Measurements from ENCODE around the gene GRIK1. TPM values are rescaled to one million over a fixed set of nuclear protein-coding genes. Genes with fewer than 3 reads are reported as not detected.

GRIK1 gene
- polyA plus RNA-seq, 3 donors, result not detected

DNA sequence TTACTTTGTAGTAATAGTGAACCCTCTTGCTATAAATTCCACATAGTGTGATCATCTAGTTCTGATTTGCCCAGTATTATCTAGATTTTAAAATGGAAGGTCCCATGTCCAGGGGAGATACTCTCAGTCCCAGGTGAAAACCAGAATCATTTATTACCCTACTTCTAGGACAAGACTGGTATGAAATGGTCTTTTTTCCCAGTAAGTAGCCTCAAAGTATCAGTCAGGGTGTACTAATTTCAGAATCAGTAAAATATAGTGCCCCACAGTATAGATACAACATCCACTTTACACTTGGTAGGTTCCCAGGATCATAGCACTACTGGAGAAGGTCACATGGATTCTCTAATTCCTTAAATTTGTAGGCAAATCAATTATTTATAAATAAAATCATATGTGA lies 318.3 kb downstream of the GRIK1 start:
- Mint-ChIP-seq H3K27me3 (ENCODE audit: low read depth in 3 of 3) (no peaks in the 10 kb centered on the region), H3K9me3 (peaks cover 0 to 11% (median 8%) of the 10 kb centered on the region in 7 donors), H3K4me1 (peaks cover 11% of the 10 kb centered on the region), H3K36me3 (peaks cover 2 to 9% of the 10 kb centered on the region in 2 donors), H3K27ac (no peak overlapping the region), H3K4me3 (no peak overlapping the region)
- Histone ChIP-seq H3K4me2 (replicated peaks; ENCODE audit: extremely low read depth, low read length, poor library complexity, severe bottlenecking) (no peak overlapping the region), H3K4me1 (ENCODE audit: control insufficient read depth in 1 of 2, insufficient read depth in 2 of 2, low read length in 2 of 2) (peaks cover 2 to 5% of the 10 kb centered on the region in 2 donors), H2AFZ (ENCODE audit: insufficient read depth, low read depth, low read length, poor library complexity, severe bottlenecking) (no peak overlapping the region), H3K9me3 (replicated peaks in 1 of 2; ENCODE audit: control insufficient read depth in 1 of 2, insufficient read depth in 1 of 2, low read length in 2 of 2) (no peaks in the 10 kb centered on the region), H3K79me2 (ENCODE audit: insufficient read depth, low read length) (no peaks in the 10 kb centered on the region), H3K9ac (ENCODE audit: insufficient read depth, low read length, poor library complexity, severe bottlenecking) (no peak overlapping the region), H3K36me3 (replicated peaks in 1 of 2; ENCODE audit: control insufficient read depth in 1 of 2, insufficient read depth in 2 of 2, low read length in 2 of 2) (no peaks in the 10 kb centered on the region), H3K4me3 (replicated peaks in 1 of 3; ENCODE audit: low read depth in 2 of 3, low read length in 3 of 3) (no peak overlapping the region), H3K27ac (ENCODE audit: low read depth in 1 of 2, low read length in 2 of 2) (no peak overlapping the region), H4K20me1 (ENCODE audit: insufficient read depth, low read length) (no peaks in the 10 kb centered on the region), H3K27me3 (ENCODE audit: control insufficient read depth in 2 of 2, insufficient read depth in 2 of 2, low read length in 2 of 2) (no peaks in the 10 kb centered on the region)
- DNase-seq, result no peak
- TF ChIP-seq, protein P1, sequence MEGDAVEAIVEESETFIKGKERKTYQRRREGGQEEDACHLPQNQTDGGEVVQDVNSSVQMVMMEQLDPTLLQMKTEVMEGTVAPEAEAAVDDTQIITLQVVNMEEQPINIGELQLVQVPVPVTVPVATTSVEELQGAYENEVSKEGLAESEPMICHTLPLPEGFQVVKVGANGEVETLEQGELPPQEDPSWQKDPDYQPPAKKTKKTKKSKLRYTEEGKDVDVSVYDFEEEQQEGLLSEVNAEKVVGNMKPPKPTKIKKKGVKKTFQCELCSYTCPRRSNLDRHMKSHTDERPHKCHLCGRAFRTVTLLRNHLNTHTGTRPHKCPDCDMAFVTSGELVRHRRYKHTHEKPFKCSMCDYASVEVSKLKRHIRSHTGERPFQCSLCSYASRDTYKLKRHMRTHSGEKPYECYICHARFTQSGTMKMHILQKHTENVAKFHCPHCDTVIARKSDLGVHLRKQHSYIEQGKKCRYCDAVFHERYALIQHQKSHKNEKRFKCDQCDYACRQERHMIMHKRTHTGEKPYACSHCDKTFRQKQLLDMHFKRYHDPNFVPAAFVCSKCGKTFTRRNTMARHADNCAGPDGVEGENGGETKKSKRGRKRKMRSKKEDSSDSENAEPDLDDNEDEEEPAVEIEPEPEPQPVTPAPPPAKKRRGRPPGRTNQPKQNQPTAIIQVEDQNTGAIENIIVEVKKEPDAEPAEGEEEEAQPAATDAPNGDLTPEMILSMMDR (IDR thresholded peaks at IDR 0.05), result no peak
- intact Hi-C loops (cut with micrococcal nuclease), result no loop called here

DNA sequence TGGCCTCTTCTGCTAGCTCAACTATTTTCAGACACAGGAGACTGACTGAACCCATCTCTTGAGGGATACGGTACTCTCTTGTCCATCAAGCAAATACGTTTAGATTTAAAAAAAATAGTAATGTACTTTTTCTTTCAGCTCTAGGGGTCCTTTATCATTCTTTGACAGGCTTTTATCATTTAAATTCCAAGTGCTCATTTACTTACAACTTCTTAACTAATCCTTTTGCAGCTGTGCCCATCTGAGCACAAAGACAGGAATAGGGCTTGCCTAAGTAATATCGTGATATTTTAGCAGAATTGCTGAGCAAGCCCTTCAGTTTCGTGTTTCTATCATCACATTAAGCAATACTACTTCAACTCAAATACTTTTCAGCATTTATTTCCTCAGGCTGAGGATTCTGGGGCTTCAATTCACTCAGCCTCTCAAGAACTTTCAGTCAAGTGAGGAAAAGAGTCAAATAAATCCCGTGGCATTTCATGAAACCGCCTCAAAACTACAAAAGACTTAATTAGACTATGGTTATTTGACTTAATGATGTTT lies 323.5 kb downstream of the GRIK1 start:
- no CpG with 5 or more reads among the region's 6 CpGs for WGBS (ENCODE audit: insufficient coverage)
- H3K27ac ChIP-seq (ENCODE audit: low read depth in 1 of 2, low read length in 2 of 2), result no peak overlapping the region
- H3K4me1 ChIP-seq (ENCODE audit: control insufficient read depth in 1 of 2, insufficient read depth in 2 of 2, low read length in 2 of 2), result no peaks in the 10 kb centered on the region
- H3K9ac ChIP-seq (ENCODE audit: insufficient read depth, low read length, poor library complexity, severe bottlenecking), result no peak overlapping the region
- H3K4me1 Mint-ChIP-seq, result no peaks in the 10 kb centered on the region
- no peak overlapping the region for H3K4me3 Mint-ChIP-seq
- peaks cover 0 to 3% of the 10 kb centered on the region in 2 donors for H3K36me3 Mint-ChIP-seq
- H3K27me3 Mint-ChIP-seq (ENCODE audit: low read depth in 3 of 3), result no peaks in the 10 kb centered on the region
- H3K9me3 ChIP-seq (replicated peaks in 1 of 2; ENCODE audit: control insufficient read depth in 1 of 2, insufficient read depth in 1 of 2, low read length in 2 of 2), result no peaks in the 10 kb centered on the region
- no peak overlapping the region for H3K4me2 ChIP-seq (replicated peaks; ENCODE audit: extremely low read depth, low read length, poor library complexity, severe bottlenecking)
- no peaks in the 10 kb centered on the region for H3K36me3 ChIP-seq (replicated peaks in 1 of 2; ENCODE audit: control insufficient read depth in 1 of 2, insufficient read depth in 2 of 2, low read length in 2 of 2)
- no peak overlapping the region for H3K27ac Mint-ChIP-seq
- peaks cover 0 to 6% (median 3%) of the 10 kb centered on the region in 7 donors for H3K9me3 Mint-ChIP-seq
- H3K27me3 ChIP-seq (ENCODE audit: control insufficient read depth in 2 of 2, insufficient read depth in 2 of 2, low read length in 2 of 2), result no peaks in the 10 kb centered on the region
- TF ChIP-seq, protein P1 (IDR thresholded peaks at IDR 0.05), result no peak
- no peaks in the 10 kb centered on the region for H4K20me1 ChIP-seq (ENCODE audit: insufficient read depth, low read length)
- DNase-seq, result no peak
- no peak overlapping the region for H3K4me3 ChIP-seq (replicated peaks in 1 of 3; ENCODE audit: low read depth in 2 of 3, low read length in 3 of 3)
- no peaks in the 10 kb centered on the region for H3K79me2 ChIP-seq (ENCODE audit: insufficient read depth, low read length)
- intact Hi-C loops (cut with micrococcal nuclease), result no loop called here
- no peak overlapping the region for H2AFZ ChIP-seq (ENCODE audit: insufficient read depth, low read depth, low read length, poor library complexity, severe bottlenecking)
